PC-9 (cell line): ENCODE results near the gene JAG2.

Experiments used
- CTCF ChIP-seq: fragments of 200-600 bp; sonication (generic); conservative IDR thresholded peaks from 2 replicates; pipeline ENCODE4 v1.6.1; 2017; ENCODE audit warnings: mixed run types, antibody characterized with exemption, mild to moderate bottlenecking, moderate library complexity
- EZH2 ChIP-seq: fragments of 200-600 bp; sonication (generic); IDR thresholded peaks from 2 replicates; pipeline ENCODE4 v1.8.0; 2017; ENCODE audit warnings: antibody characterized with exemption, low read depth

DNA sequence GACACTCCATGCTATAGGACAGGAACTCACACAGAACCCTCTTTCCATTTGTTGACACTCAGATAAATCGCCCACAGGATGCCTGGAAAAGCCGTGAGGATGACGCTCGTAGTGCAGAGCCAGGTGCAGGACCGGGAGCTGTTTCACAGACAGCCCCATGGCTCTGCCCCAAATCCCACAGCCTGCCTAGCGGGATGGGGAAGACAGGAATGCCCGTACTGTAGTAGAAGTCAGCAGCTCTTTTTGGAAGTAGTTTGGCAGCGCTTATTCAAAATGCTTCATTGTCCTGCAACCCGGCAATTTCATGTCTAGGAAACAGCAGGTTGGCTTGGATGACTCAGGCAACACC, 41.6 kb downstream of the JAG2 start:
- TF ChIP-seq CTCF (no peak), EZH2 (no peak)
